ENCODE results near the gene DCST1. TPM values are rescaled to one million over a fixed set of nuclear protein-coding genes. Genes with fewer than 3 reads are reported as not detected.

The DCST1 gene
- total RNA-seq, 1 donor from 2014 or later, result not detected

- no peak for TF ChIP-seq CTCF (IDR thresholded peaks at IDR 0.05; ENCODE audit: unreplicated experiment)
- Mint-ChIP-seq H3K9me3 (ENCODE audit: low read depth) (no peaks in the 10 kb centered on the region), H3K36me3 (ENCODE audit: insufficient read depth) (no peaks in the 10 kb centered on the region), H3K27ac (peak within 1 kb of the TSS; percentile 96), H3K4me3 (ENCODE audit: low read depth) (peak within 1 kb of the TSS; percentile 98), H3K4me1 (ENCODE audit: low read depth) (peaks cover 17% of the 10 kb centered on the region), H3K27me3 (no peaks in the 10 kb centered on the region)
- no peak for DNase-seq (ENCODE audit: low spot score, unreplicated experiment)
These were observed 31.0 kb upstream of the DCST1 start, which contains the start of gene ZBTB7B for GRCh38 chr1:155002464-155003226. Gene ZBTB7B, plus strand, starts transcription at chr1:155002802. Its CDS starts 11,859 bp downstream, at chr1:155014661.

GRCh38 chr1:155003227-155003765 lies 30.3 kb upstream of the DCST1 start:
- H3K27ac Mint-ChIP-seq, result peak overlapping the region; percentile 96
- peak overlapping the region; percentile 98 for H3K4me3 Mint-ChIP-seq (ENCODE audit: low read depth)
- H3K27me3 Mint-ChIP-seq, result no peaks in the 10 kb centered on the region
- no peaks in the 10 kb centered on the region for H3K36me3 Mint-ChIP-seq (ENCODE audit: insufficient read depth)
- no peak for DNase-seq (ENCODE audit: low spot score, unreplicated experiment)
- no peaks in the 10 kb centered on the region for H3K9me3 Mint-ChIP-seq (ENCODE audit: low read depth)
- peaks cover 17% of the 10 kb centered on the region for H3K4me1 Mint-ChIP-seq (ENCODE audit: low read depth)
- TF ChIP-seq CTCF (IDR thresholded peaks at IDR 0.05; ENCODE audit: unreplicated experiment), result peak; percentile 5

GRCh38 chr1:155003766-155004351 lies 29.8 kb upstream of the DCST1 start:
- H3K36me3 Mint-ChIP-seq (ENCODE audit: insufficient read depth), result no peaks in the 10 kb centered on the region
- peaks cover 19% of the 10 kb centered on the region for H3K4me1 Mint-ChIP-seq (ENCODE audit: low read depth)
- H3K27ac Mint-ChIP-seq, result peak overlapping the region; percentile 91
- DNase-seq (ENCODE audit: low spot score, unreplicated experiment), result no peak
- H3K9me3 Mint-ChIP-seq (ENCODE audit: low read depth), result no peaks in the 10 kb centered on the region
- H3K27me3 Mint-ChIP-seq, result no peaks in the 10 kb centered on the region
- peak overlapping the region; percentile 98 for H3K4me3 Mint-ChIP-seq (ENCODE audit: low read depth)
- peak; percentile 3 for TF ChIP-seq CTCF (IDR thresholded peaks at IDR 0.05; ENCODE audit: unreplicated experiment)

GRCh38 chr1:155004352-155005075 lies 29.1 kb upstream of the DCST1 start:
- no peaks in the 10 kb centered on the region for H3K27me3 Mint-ChIP-seq
- H3K9me3 Mint-ChIP-seq (ENCODE audit: low read depth), result no peaks in the 10 kb centered on the region
- H3K4me3 Mint-ChIP-seq (ENCODE audit: low read depth), result peak overlapping the region; percentile 98
- no peaks in the 10 kb centered on the region for H3K36me3 Mint-ChIP-seq (ENCODE audit: insufficient read depth)
- no peak for TF ChIP-seq CTCF (IDR thresholded peaks at IDR 0.05; ENCODE audit: unreplicated experiment)
- H3K27ac Mint-ChIP-seq, result peak overlapping the region; percentile 85
- H3K4me1 Mint-ChIP-seq (ENCODE audit: low read depth), result peaks cover 18% of the 10 kb centered on the region
- no peak for DNase-seq (ENCODE audit: low spot score, unreplicated experiment)
